H9 (cell line): ENCODE results near the gene CCDC81. TPM values are rescaled to one million over a fixed set of nuclear protein-coding genes. Genes with fewer than 3 reads are reported as not detected.

Experiments
- DNase-seq: peaks from one replicate; pipeline ENCODE4 v3.0.0-alpha.2; 2017
- H2AFZ ChIP-seq: one replicate; pipeline ENCODE4 v1.6.1; 2013; ENCODE audit warnings: mild to moderate bottlenecking, low read length, control low read depth, moderate library complexity
- H2AK5ac ChIP-seq: 2 replicates; pipeline ENCODE4 v1.6.1; 2013; ENCODE audit warnings: low read length, control low read depth, mixed read lengths; ENCODE audit not compliant: insufficient read length
- H2BK120ac ChIP-seq: one replicate; pipeline ENCODE4 v1.6.1; 2013; ENCODE audit warnings: low read depth, mild to moderate bottlenecking, low read length, control low read depth, inconsistent platforms; ENCODE audit not compliant: poor library complexity, severe bottlenecking
- H2BK12ac ChIP-seq: 2 replicates; pipeline ENCODE4 v1.6.1; 2013; ENCODE audit warnings: low read length, control low read depth, mixed read lengths, low read depth; ENCODE audit not compliant: insufficient read length
- H2BK15ac ChIP-seq: 2 replicates; pipeline ENCODE4 v1.6.1; 2013; ENCODE audit warnings: low read depth, low read length, control low read depth
- H2BK20ac ChIP-seq: one replicate; pipeline ENCODE4 v1.6.1; 2013; ENCODE audit warnings: low read depth, mild to moderate bottlenecking, low read length, control low read depth, inconsistent platforms; ENCODE audit not compliant: poor library complexity, severe bottlenecking
- H2BK5ac ChIP-seq: 2 replicates; pipeline ENCODE4 v1.6.1; 2013; ENCODE audit warnings: low read length, control low read depth, mixed read lengths; ENCODE audit not compliant: insufficient read length
- H3K14ac ChIP-seq: 2 replicates; pipeline ENCODE4 v1.6.1; 2013; ENCODE audit warnings: low read length, control low read depth; ENCODE audit not compliant: insufficient read depth
- H3K18ac ChIP-seq: 2 replicates; pipeline ENCODE4 v1.6.1; 2013; ENCODE audit warnings: low read depth, mild to moderate bottlenecking, mixed read lengths, low read length, control low read depth; ENCODE audit not compliant: insufficient read length
- H3K23ac ChIP-seq: 2 replicates; pipeline ENCODE4 v1.6.1; 2013; ENCODE audit warnings: low read length, control low read depth, mixed read lengths, low read depth; ENCODE audit not compliant: insufficient read length
- H3K23me2 ChIP-seq: 2 replicates; pipeline ENCODE4 v1.6.1; 2013; ENCODE audit warnings: low read depth, mild to moderate bottlenecking, mixed read lengths, low read length, control low read depth; ENCODE audit not compliant: insufficient read length, poor library complexity, severe bottlenecking
- H3K27ac ChIP-seq: 2 replicates; pipeline ENCODE4 v1.5.1; 2013; ENCODE audit warnings: low read length, control low read depth, mixed read lengths, low read depth; ENCODE audit not compliant: insufficient read length
- H3K27me3 ChIP-seq: 2 replicates; pipeline ENCODE4 v1.6.1; 2013; ENCODE audit warnings: low read length, control low read depth, inconsistent platforms; ENCODE audit not compliant: insufficient read depth
- H3K4ac ChIP-seq: 2 replicates; pipeline ENCODE4 v1.6.1; 2013; ENCODE audit warnings: low read depth, mild to moderate bottlenecking, control low read depth, inconsistent platforms, low read length, moderate library complexity
- H3K4me1 ChIP-seq: 2 replicates; pipeline ENCODE4 v1.6.1; 2013; ENCODE audit warnings: low read length, control low read depth, inconsistent platforms; ENCODE audit not compliant: insufficient read depth
- H3K4me2 ChIP-seq: 2 replicates; pipeline ENCODE4 v1.6.1; 2013; ENCODE audit warnings: low read length, control low read depth, mixed read lengths; ENCODE audit not compliant: insufficient read length, insufficient read depth
- H3K56ac ChIP-seq: 2 replicates; pipeline ENCODE4 v1.6.1; 2013; ENCODE audit warnings: low read depth, mild to moderate bottlenecking, mixed read lengths, low read length, control low read depth; ENCODE audit not compliant: insufficient read length
- H3K79me1 ChIP-seq: 2 replicates; pipeline ENCODE4 v1.6.1; 2013; ENCODE audit warnings: low read depth, mild to moderate bottlenecking, moderate library complexity, low read length, control low read depth, inconsistent platforms; ENCODE audit not compliant: insufficient read depth, poor library complexity, severe bottlenecking
- H3K79me2 ChIP-seq: 2 replicates; pipeline ENCODE4 v1.6.1; 2013; ENCODE audit warnings: low read length, control low read depth, inconsistent platforms; ENCODE audit not compliant: insufficient read depth
- H3K9ac ChIP-seq: 2 replicates; pipeline ENCODE4 v1.6.1; 2013; ENCODE audit warnings: low read length, control low read depth, mixed read lengths; ENCODE audit not compliant: insufficient read length; ENCODE audit errors: extremely low read depth
- H3K9me3 ChIP-seq: one replicate; pipeline ENCODE4 v1.6.1; 2013; ENCODE audit warnings: low read depth, low read length, inconsistent platforms; ENCODE audit not compliant: control insufficient read depth
- H3T11ph ChIP-seq: one replicate; pipeline ENCODE4 v1.6.1; 2013; ENCODE audit warnings: mild to moderate bottlenecking, low read length, control low read depth, inconsistent platforms
- H4K20me1 ChIP-seq: one replicate; pipeline ENCODE4 v1.6.1; 2013; ENCODE audit not compliant: control insufficient read depth, insufficient read length, insufficient read depth
- H4K5ac ChIP-seq: 2 replicates; pipeline ENCODE4 v1.6.1; 2013; ENCODE audit warnings: low read depth, mild to moderate bottlenecking, mixed read lengths, low read length, control low read depth; ENCODE audit not compliant: insufficient read length
- H4K8ac ChIP-seq: replicated peaks from 2 replicates; pipeline ENCODE4 v1.6.1; 2013; ENCODE audit warnings: low read length, control low read depth, mixed read lengths, low read depth; ENCODE audit not compliant: insufficient read length
- H4K91ac ChIP-seq: 2 replicates; pipeline ENCODE4 v1.6.1; 2013; ENCODE audit warnings: low read depth, mild to moderate bottlenecking, moderate library complexity, mixed read lengths, low read length, control low read depth; ENCODE audit not compliant: insufficient read length
- H3K27ac Mint-ChIP-seq, 3 experiments: 2 replicates in 2 of 3; 3 replicates in 1 of 3; pipeline ENCODE4 v1.8.0; 2020 to 2021; ENCODE audit warnings: mixed read lengths in 3 of 3, mild to moderate bottlenecking in 1 of 3, moderate library complexity in 1 of 3
- H3K27me3 Mint-ChIP-seq: 2 replicates; pipeline ENCODE4 v1.8.0; 2021; ENCODE audit warnings: low read depth, mild to moderate bottlenecking, moderate library complexity, mixed read lengths
- H3K36me3 Mint-ChIP-seq, 3 experiments: 2 replicates in 2 of 3; 3 replicates in 1 of 3; pipeline ENCODE4 v1.8.0; 2020 to 2021; ENCODE audit warnings: low read depth in 3 of 3, mixed read lengths in 3 of 3; ENCODE audit not compliant: insufficient read depth in 1 of 3
- H3K4me1 Mint-ChIP-seq, 2 experiments: 2 replicates each; pipeline ENCODE4 v1.8.0; 2020; ENCODE audit warnings: mixed read lengths in 2 of 2
- H3K4me3 Mint-ChIP-seq, 2 experiments: 2 replicates in 1 of 2; 3 replicates in 1 of 2; pipeline ENCODE4 v1.8.0; 2020 to 2021; ENCODE audit warnings: mild to moderate bottlenecking in 2 of 2, mixed read lengths in 2 of 2, moderate library complexity in 1 of 2
- H3K9me3 Mint-ChIP-seq, 2 experiments: 2 replicates in 1 of 2; 3 replicates in 1 of 2; pipeline ENCODE4 v1.8.0; 2020; ENCODE audit warnings: mild to moderate bottlenecking in 2 of 2, mixed read lengths in 2 of 2, moderate library complexity in 1 of 2
- WGBS: extraction: QIAGEN DNeasy Blood & Tissue Kit; methylation state at CpG from one replicate; pipeline ENCODE4 v1.1.7; 2013; ENCODE audit warnings: missing lambda C conversion rate, low lambda C conversion rate, mixed read lengths; ENCODE audit not compliant: insufficient read length; ENCODE audit errors: extremely low coverage; 5-methylcytosine and 5-hydroxymethylcytosine counted together
- total RNA-seq: library from RNA; stranded (reverse); gene quantifications from 2 replicates; pipeline ENCODE4 v1.2.1, GENCODE V29; 2021
- TF ChIP-seq, protein P1 (sequence below): fragments of 200-600 bp; sonication (generic); conservative IDR thresholded peaks from 3 replicates; pipeline ENCODE4 v1.8.0; 2021; ENCODE audit warnings: antibody characterized with exemption, mild to moderate bottlenecking

CCDC81 gene
- total RNA-seq, 1 experiment from 2014 or later: 0.52 TPM

DNA sequence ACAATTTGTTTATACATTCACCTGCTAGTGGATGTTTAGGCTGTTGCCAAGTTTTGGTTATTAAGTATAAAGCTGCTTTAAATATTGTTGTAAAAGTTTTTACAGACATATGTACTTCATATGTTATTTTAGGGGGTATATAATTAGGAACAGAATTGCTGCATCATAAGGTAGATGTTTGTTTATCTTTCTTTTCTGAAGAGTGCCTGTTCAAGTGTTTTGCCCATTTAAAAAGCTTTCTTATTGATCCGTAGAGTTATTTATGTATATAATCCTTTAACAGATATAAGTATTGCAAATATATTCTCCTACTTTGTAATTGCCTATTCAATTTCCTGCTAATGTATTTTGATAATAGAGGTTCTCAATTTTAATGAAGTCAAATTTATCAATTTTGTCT is 11.3 kb upstream of the CCDC81 start:
- Mint-ChIP-seq H3K4me3 (no peak overlapping the region), H3K27ac (no peak overlapping the region), H3K9me3 (peaks cover 6 to 7% of the 10 kb centered on the region in 2 experiments; a peak in 3 of 5 replicates), H3K27me3 (no peaks in the 10 kb centered on the region), H3K36me3 (peaks cover 0 to 13% (median 0%) of the 10 kb centered on the region in 3 experiments; a peak in 3 of 7 replicates), H3K4me1 (peaks cover 17 to 21% of the 10 kb centered on the region in 2 experiments)
- Histone ChIP-seq H2BK12ac (no peak overlapping the region), H3T11ph (no peak overlapping the region), H4K8ac (no peak overlapping the region), H2BK120ac (no peak overlapping the region), H3K79me2 (no peaks in the 10 kb centered on the region), H3K56ac (no peak overlapping the region), H2AK5ac (no peak overlapping the region), H3K79me1 (no peaks in the 10 kb centered on the region), H3K4me1 (no peaks in the 10 kb centered on the region; the same call in 1 of the 2 replicates), H3K9me3 (no peaks in the 10 kb centered on the region), H3K4me2 (no peak overlapping the region), H2BK20ac (no peak overlapping the region), H2BK15ac (no peak overlapping the region), H3K23ac (no peak overlapping the region), H3K27ac (no peak overlapping the region), H4K20me1 (no peaks in the 10 kb centered on the region), H4K5ac (no peak overlapping the region), H3K18ac (no peak overlapping the region), H3K27me3 (no peaks in the 10 kb centered on the region), H2BK5ac (no peak overlapping the region), H2AFZ (no peak overlapping the region), H3K23me2 (no peaks in the 10 kb centered on the region), H4K91ac (no peak overlapping the region), H3K9ac (no peak overlapping the region), H3K4ac (no peak overlapping the region), H3K14ac (no peak overlapping the region)
- no CpG with 5 or more reads among the region's 1 CpG for WGBS
- no peak for DNase-seq
- TF ChIP-seq, protein P1, sequence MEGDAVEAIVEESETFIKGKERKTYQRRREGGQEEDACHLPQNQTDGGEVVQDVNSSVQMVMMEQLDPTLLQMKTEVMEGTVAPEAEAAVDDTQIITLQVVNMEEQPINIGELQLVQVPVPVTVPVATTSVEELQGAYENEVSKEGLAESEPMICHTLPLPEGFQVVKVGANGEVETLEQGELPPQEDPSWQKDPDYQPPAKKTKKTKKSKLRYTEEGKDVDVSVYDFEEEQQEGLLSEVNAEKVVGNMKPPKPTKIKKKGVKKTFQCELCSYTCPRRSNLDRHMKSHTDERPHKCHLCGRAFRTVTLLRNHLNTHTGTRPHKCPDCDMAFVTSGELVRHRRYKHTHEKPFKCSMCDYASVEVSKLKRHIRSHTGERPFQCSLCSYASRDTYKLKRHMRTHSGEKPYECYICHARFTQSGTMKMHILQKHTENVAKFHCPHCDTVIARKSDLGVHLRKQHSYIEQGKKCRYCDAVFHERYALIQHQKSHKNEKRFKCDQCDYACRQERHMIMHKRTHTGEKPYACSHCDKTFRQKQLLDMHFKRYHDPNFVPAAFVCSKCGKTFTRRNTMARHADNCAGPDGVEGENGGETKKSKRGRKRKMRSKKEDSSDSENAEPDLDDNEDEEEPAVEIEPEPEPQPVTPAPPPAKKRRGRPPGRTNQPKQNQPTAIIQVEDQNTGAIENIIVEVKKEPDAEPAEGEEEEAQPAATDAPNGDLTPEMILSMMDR: no peak
